ENCODE measurements around the gene KLF11. TPM values are rescaled to one million over a fixed set of nuclear protein-coding genes. Genes with fewer than 3 reads are reported as not detected.

The KLF11 gene
- total RNA-seq, 2 experiments from 2014 or later: 26.7 to 29.6 TPM

DNA sequence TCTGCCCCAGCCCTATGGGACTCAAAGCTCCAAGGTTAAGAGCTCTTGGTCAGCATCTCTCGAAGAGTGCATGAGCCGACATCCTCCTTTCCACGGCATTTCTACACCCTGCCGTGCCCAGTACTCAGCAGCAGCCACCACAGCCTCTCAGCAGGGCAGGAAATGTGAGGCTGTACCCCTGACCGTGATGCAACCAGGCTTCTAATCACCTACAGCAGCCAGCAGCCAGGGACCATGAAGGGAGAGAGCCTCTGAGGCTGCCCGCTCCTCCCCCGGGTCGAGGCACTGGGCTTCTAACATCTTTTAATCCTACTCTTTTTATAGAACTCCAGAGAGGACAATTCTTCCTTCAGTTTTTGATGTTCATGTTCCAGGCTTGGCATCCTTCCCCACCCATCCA lies 30.4 kb downstream of the KLF11 start:
- Mint-ChIP-seq H3K9me3 (no peaks in the 10 kb centered on the region), H3K36me3 (ENCODE audit: low read depth) (no peaks in the 10 kb centered on the region), H3K27ac (no peak overlapping the region), H3K4me1 (ENCODE audit: low read depth) (peaks cover 5% of the 10 kb centered on the region), H3K27me3 (peaks cover 56% of the 10 kb centered on the region), H3K4me3 (no peak overlapping the region)
- CTCF ChIA-PET: interaction anchor here (1.1 to 5.2 kb wide), 5 partner anchors 12 to 365 kb away, joined by 3 to 64 read pairs (median 19); no protein-coding TSS in a partner anchor
- no peaks in the 10 kb centered on the region for H3K36me3 ChIP-seq (ENCODE audit: insufficient read depth, low read length)
- intact Hi-C loops (cut with DNase I, micrococcal nuclease): loop anchor here in 1 of 2 experiments (2.0 to 10.0 kb wide), 2 partner anchors 331 to 595 kb away; no protein-coding TSS in a partner anchor
- no peak for TF ChIP-seq CTCF (IDR thresholded peaks at IDR 0.05)
- no peak for DNase-seq
- H3K27me3 ChIP-seq (ENCODE audit: control insufficient read depth in 1 of 2, insufficient read depth in 2 of 2, low read length in 2 of 2): peaks cover 28 to 44% of the 10 kb centered on the region in 2 experiments
- H3K27ac ChIP-seq (ENCODE audit: low read depth in 1 of 2, low read length in 2 of 2): no peak overlapping the region
- ATAC-seq (ENCODE audit: poor library complexity): no peak
- H3K4me3 ChIP-seq (ENCODE audit: low read length): no peak overlapping the region
- POLR2A ChIA-PET: interaction anchor here (1.4 to 3.4 kb wide), 2 partner anchors 361 to 374 kb away, joined by 5 to 25 read pairs; partner anchors contain the start of gene ODC1
- no peaks in the 10 kb centered on the region for H3K9me3 ChIP-seq (ENCODE audit: control insufficient read depth in 1 of 2, insufficient read depth in 1 of 2, low read length in 2 of 2)
- peaks cover 5% of the 10 kb centered on the region for H3K4me1 ChIP-seq (ENCODE audit: insufficient read depth, low read length)

DNA sequence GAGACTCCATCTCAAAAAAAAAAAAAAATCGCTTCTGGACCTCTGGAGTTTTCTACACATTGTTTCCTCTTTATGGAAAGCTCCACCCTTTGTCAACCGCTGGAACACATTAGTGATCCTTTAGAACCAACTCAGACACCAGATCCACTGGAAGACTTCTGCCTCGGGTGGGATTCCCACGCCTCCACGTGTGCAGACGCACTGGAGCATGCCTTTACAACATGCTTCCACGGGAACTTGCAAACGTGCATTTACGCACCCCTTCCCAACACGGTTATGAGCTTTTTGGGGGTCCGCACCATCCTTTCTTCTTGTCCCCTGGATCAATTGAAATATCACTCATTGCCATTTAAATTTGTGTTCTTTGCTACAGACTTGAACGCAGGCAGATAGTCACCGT lies 31.8 kb downstream of the KLF11 start:
- no peaks in the 10 kb centered on the region for H3K9me3 ChIP-seq (ENCODE audit: control insufficient read depth in 1 of 2, insufficient read depth in 1 of 2, low read length in 2 of 2)
- POLR2A ChIA-PET: no interaction called here
- H3K9me3 Mint-ChIP-seq: no peaks in the 10 kb centered on the region
- intact Hi-C loops (cut with DNase I, micrococcal nuclease): loop anchor here (5.0 to 10.0 kb wide), 2 partner anchors 42 to 330 kb away; no protein-coding TSS in a partner anchor
- no peak overlapping the region for H3K27ac Mint-ChIP-seq
- CTCF ChIA-PET: interaction anchor here (0.6 to 5.2 kb wide), 4 partner anchors 10 to 359 kb away, joined by 3 to 64 read pairs (median 6); no protein-coding TSS in a partner anchor
- peaks cover 33 to 51% of the 10 kb centered on the region in 2 experiments for H3K27me3 ChIP-seq (ENCODE audit: control insufficient read depth in 1 of 2, insufficient read depth in 2 of 2, low read length in 2 of 2)
- peaks cover 13% of the 10 kb centered on the region for H3K4me1 ChIP-seq (ENCODE audit: insufficient read depth, low read length)
- H3K36me3 ChIP-seq (ENCODE audit: insufficient read depth, low read length): no peaks in the 10 kb centered on the region
- no peak overlapping the region for H3K4me3 ChIP-seq (ENCODE audit: low read length)
- H3K4me1 Mint-ChIP-seq (ENCODE audit: low read depth): peaks cover 10% of the 10 kb centered on the region
- H3K27me3 Mint-ChIP-seq: peaks cover 63% of the 10 kb centered on the region
- no peak overlapping the region for H3K27ac ChIP-seq (ENCODE audit: low read depth in 1 of 2, low read length in 2 of 2)
- DNase-seq (no peak), ATAC-seq (ENCODE audit: poor library complexity) (no peak)
- H3K36me3 Mint-ChIP-seq (ENCODE audit: low read depth): no peaks in the 10 kb centered on the region
- no peak for TF ChIP-seq CTCF (IDR thresholded peaks at IDR 0.05)
- H3K4me3 Mint-ChIP-seq: no peak overlapping the region

GRCh38 chr2:10075571-10076209 lies 32.3 kb downstream of the KLF11 start:
- Histone ChIP-seq H3K4me3 (ENCODE audit: low read length) (no peak overlapping the region), H3K27ac (ENCODE audit: low read depth in 1 of 2, low read length in 2 of 2) (no peak overlapping the region), H3K9me3 (ENCODE audit: control insufficient read depth in 1 of 2, insufficient read depth in 1 of 2, low read length in 2 of 2) (no peaks in the 10 kb centered on the region), H3K27me3 (ENCODE audit: control insufficient read depth in 1 of 2, insufficient read depth in 2 of 2, low read length in 2 of 2) (peaks cover 38 to 53% of the 10 kb centered on the region in 2 experiments), H3K4me1 (ENCODE audit: insufficient read depth, low read length) (peaks cover 17% of the 10 kb centered on the region), H3K36me3 (ENCODE audit: insufficient read depth, low read length) (no peaks in the 10 kb centered on the region)
- H3K27ac Mint-ChIP-seq: no peak overlapping the region
- CTCF ChIA-PET: interaction anchor here (0.6 to 1.9 kb wide), 2 partner anchors 21 to 27 kb away, joined by 3 to 10 read pairs; no protein-coding TSS in a partner anchor
- POLR2A ChIA-PET: no interaction called here
- intact Hi-C loops (cut with DNase I, micrococcal nuclease): loop anchor here (5.0 to 10.0 kb wide), 2 partner anchors 42 to 329 kb away; no protein-coding TSS in a partner anchor
- peaks cover 64% of the 10 kb centered on the region for H3K27me3 Mint-ChIP-seq
- TF ChIP-seq CTCF (IDR thresholded peaks at IDR 0.05): no peak
- H3K4me1 Mint-ChIP-seq (ENCODE audit: low read depth): peaks cover 11% of the 10 kb centered on the region
- no peak overlapping the region for H3K4me3 Mint-ChIP-seq
- no peaks in the 10 kb centered on the region for H3K9me3 Mint-ChIP-seq
- no peak for ATAC-seq (ENCODE audit: poor library complexity)
- DNase-seq: no peak
- H3K36me3 Mint-ChIP-seq (ENCODE audit: low read depth): no peaks in the 10 kb centered on the region

All from CD4-positive, alpha-beta T cell (primary cell).